ENCODE measurements around the gene LRP1B. TPM values are rescaled to one million over a fixed set of nuclear protein-coding genes. Genes with fewer than 3 reads are reported as not detected.

The LRP1B gene
- total and polyA plus RNA-seq, 2 donors (not counting 1 experiment from before 2014, with no cell fraction given), result not detected

DNA sequence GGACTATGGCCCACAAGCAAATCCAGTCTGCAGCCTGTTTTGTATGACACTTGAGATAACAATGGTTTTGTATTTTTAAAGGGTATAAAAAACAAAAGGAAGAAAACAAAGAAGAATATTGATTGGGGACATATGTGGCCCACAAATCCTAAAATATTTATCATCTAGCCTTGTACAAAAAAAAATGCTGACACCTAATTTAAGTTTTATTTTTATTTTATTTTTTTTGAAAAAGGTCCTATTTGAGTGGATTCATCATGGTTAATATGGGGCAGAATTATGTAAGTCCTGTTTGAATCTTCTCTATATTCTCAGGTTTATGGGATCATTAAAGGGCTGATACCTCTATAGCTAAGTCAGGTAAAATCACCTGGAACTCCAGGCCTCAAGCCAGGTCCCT is 525.7 kb downstream of the LRP1B start:
- CTCF ChIA-PET, result no interaction called here
- no peak for TF ChIP-seq EZH2 (IDR thresholded peaks at IDR 0.05; ENCODE audit: borderline replicate concordance, insufficient read depth, low read depth, low read length, poor library complexity, severe bottlenecking)
- TF ChIP-seq, protein P1, sequence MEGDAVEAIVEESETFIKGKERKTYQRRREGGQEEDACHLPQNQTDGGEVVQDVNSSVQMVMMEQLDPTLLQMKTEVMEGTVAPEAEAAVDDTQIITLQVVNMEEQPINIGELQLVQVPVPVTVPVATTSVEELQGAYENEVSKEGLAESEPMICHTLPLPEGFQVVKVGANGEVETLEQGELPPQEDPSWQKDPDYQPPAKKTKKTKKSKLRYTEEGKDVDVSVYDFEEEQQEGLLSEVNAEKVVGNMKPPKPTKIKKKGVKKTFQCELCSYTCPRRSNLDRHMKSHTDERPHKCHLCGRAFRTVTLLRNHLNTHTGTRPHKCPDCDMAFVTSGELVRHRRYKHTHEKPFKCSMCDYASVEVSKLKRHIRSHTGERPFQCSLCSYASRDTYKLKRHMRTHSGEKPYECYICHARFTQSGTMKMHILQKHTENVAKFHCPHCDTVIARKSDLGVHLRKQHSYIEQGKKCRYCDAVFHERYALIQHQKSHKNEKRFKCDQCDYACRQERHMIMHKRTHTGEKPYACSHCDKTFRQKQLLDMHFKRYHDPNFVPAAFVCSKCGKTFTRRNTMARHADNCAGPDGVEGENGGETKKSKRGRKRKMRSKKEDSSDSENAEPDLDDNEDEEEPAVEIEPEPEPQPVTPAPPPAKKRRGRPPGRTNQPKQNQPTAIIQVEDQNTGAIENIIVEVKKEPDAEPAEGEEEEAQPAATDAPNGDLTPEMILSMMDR (IDR thresholded peaks at IDR 0.05), result no peak

DNA sequence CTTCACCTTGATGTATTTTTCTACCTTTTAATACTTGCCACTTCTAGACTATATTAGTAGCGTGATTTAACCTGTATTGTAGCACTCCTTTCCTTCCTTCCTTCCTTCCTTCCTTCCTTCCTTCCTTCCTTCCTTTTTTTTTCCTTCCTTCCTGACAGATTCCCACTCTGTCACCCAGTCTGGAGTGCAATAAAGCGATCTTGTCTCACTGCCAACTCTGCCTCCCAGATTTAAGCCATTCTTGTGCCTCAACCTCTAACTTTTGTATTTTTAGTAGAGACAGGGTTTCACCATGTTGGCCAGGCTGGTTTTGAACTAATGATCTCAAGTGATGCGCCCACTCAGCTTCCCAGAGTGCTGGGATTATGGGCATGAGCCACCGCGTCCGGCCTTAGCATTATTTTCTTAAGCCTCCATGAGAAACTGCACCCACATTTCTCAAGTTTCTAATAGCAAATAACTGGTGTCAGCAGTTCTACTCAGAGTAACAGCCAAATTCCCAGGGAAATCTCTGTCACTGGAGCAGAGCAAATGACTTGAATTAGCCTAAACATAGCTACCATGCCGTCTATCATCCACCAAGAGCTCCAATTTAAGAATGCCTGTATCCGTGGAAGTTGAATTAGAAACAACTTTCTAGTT is 529.2 kb downstream of the LRP1B start:
- intact Hi-C loops (cut with micrococcal nuclease), result no loop called here
- Mint-ChIP-seq H3K4me1 (no peaks in the 10 kb centered on the region), H3K9me3 (ENCODE audit: insufficient read depth) (no peaks in the 10 kb centered on the region), H3K4me3 (no peak overlapping the region), H3K27me3 (no peaks in the 10 kb centered on the region), H3K27ac (no peak overlapping the region)
- WGBS (ENCODE audit: insufficient coverage), result 74% methylated on average over 5 of the region's 8 CpGs
- CTCF ChIA-PET, result no interaction called here
- H3K4me2 ChIP-seq (replicated peaks; ENCODE audit: low read depth, low read length, poor library complexity, severe bottlenecking), result no peak overlapping the region
- ATAC-seq (ENCODE audit: low read depth) (no peak), DNase-seq (no peak)
- H3K9ac ChIP-seq (ENCODE audit: low read length), result no peak overlapping the region
- H3K27ac ChIP-seq (ENCODE audit: low read length in 2 of 2), result no peak overlapping the region
- H3K79me2 ChIP-seq (ENCODE audit: control insufficient read depth, insufficient read depth, low read length), result no peaks in the 10 kb centered on the region
- no peaks in the 10 kb centered on the region for H3K4me1 ChIP-seq (ENCODE audit: control insufficient read depth in 2 of 2, insufficient read depth in 2 of 2, low read length in 2 of 2)
- H4K20me1 ChIP-seq (ENCODE audit: control insufficient read depth, insufficient read depth, low read length, poor library complexity, severe bottlenecking), result no peaks in the 10 kb centered on the region
- TF ChIP-seq, protein P1 (IDR thresholded peaks at IDR 0.05), result no peak
- TF ChIP-seq EZH2 (IDR thresholded peaks at IDR 0.05; ENCODE audit: borderline replicate concordance, insufficient read depth, low read depth, low read length, poor library complexity, severe bottlenecking), result no peak
- no peak overlapping the region for H3K4me3 ChIP-seq (ENCODE audit: control extremely low read depth in 1 of 5, extremely low read depth in 1 of 5, insufficient read depth in 1 of 5, low read depth in 2 of 5, low read length in 4 of 5)
- POLR2A ChIA-PET, result no interaction called here
- H3K27me3 ChIP-seq (replicated peaks in 1 of 4; ENCODE audit: control extremely low read depth in 1 of 4, control insufficient read depth in 3 of 4, insufficient read depth in 4 of 4, low read length in 3 of 4), result no peaks in the 10 kb centered on the region
- no peak overlapping the region for H2AFZ ChIP-seq (ENCODE audit: insufficient read depth, low read depth, low read length, poor library complexity, severe bottlenecking)
- no peaks in the 10 kb centered on the region for H3K36me3 ChIP-seq (replicated peaks in 1 of 2; ENCODE audit: control extremely low read depth in 1 of 2, control insufficient read depth in 1 of 2, extremely low read depth in 1 of 2, insufficient read depth in 2 of 2, low read length in 1 of 2)
- no peaks in the 10 kb centered on the region for H3K9me3 ChIP-seq (ENCODE audit: control extremely low read depth in 1 of 3, control insufficient read depth in 2 of 3, insufficient read depth in 1 of 3, low read length in 2 of 3)

More for the DNA sequence above, 525.7 kb downstream of the LRP1B start:
- ATAC-seq (ENCODE audit: low read depth) (no peak), DNase-seq (no peak)
- H3K9ac ChIP-seq (ENCODE audit: low read length), result no peak overlapping the region
- H3K4me2 ChIP-seq (replicated peaks; ENCODE audit: low read depth, low read length, poor library complexity, severe bottlenecking), result no peak overlapping the region
- Mint-ChIP-seq H3K27me3 (no peaks in the 10 kb centered on the region), H3K9me3 (ENCODE audit: insufficient read depth) (no peaks in the 10 kb centered on the region), H3K27ac (no peak overlapping the region), H3K4me1 (no peaks in the 10 kb centered on the region), H3K4me3 (no peak overlapping the region)
- POLR2A ChIA-PET, result no interaction called here
- no peak overlapping the region for H2AFZ ChIP-seq (ENCODE audit: insufficient read depth, low read depth, low read length, poor library complexity, severe bottlenecking)
- H3K36me3 ChIP-seq (replicated peaks in 1 of 2; ENCODE audit: control extremely low read depth in 1 of 2, control insufficient read depth in 1 of 2, extremely low read depth in 1 of 2, insufficient read depth in 2 of 2, low read length in 1 of 2), result no peaks in the 10 kb centered on the region
- intact Hi-C loops (cut with micrococcal nuclease), result no loop called here
- H3K4me3 ChIP-seq (ENCODE audit: control extremely low read depth in 1 of 5, extremely low read depth in 1 of 5, insufficient read depth in 1 of 5, low read depth in 2 of 5, low read length in 4 of 5), result no peak overlapping the region
- H3K4me1 ChIP-seq (ENCODE audit: control insufficient read depth in 2 of 2, insufficient read depth in 2 of 2, low read length in 2 of 2), result no peaks in the 10 kb centered on the region
- no peaks in the 10 kb centered on the region for H3K27me3 ChIP-seq (replicated peaks in 1 of 4; ENCODE audit: control extremely low read depth in 1 of 4, control insufficient read depth in 3 of 4, insufficient read depth in 4 of 4, low read length in 3 of 4)
- no peaks in the 10 kb centered on the region for H3K9me3 ChIP-seq (ENCODE audit: control extremely low read depth in 1 of 3, control insufficient read depth in 2 of 3, insufficient read depth in 1 of 3, low read length in 2 of 3)
- no peaks in the 10 kb centered on the region for H4K20me1 ChIP-seq (ENCODE audit: control insufficient read depth, insufficient read depth, low read length, poor library complexity, severe bottlenecking)
- no peaks in the 10 kb centered on the region for H3K79me2 ChIP-seq (ENCODE audit: control insufficient read depth, insufficient read depth, low read length)
- no peak overlapping the region for H3K27ac ChIP-seq (ENCODE audit: low read length in 2 of 2)
